HL-60 (cell line): ENCODE results near the gene KDM1B.

Experiments
- DNase-seq, 2 experiments: peaks; one replicate each; pipeline ENCODE4 v3.0.0-alpha.2; 2010 to 2020; ENCODE audit warnings: low read depth in 1 of 2, low spot score in 1 of 2
- H3K27ac ChIP-seq: fragments of 250-450 bp; sonication (Bioruptor Pico); replicated peaks from 2 replicates; pipeline ENCODE4 v1.5.1; 2020; ENCODE audit warnings: mild to moderate bottlenecking, moderate library complexity
- H3K27me3 ChIP-seq: fragments of 250-450 bp; sonication (Bioruptor Pico); 2 replicates; pipeline ENCODE4 v1.5.1; 2021; ENCODE audit warnings: mild to moderate bottlenecking, moderate library complexity; ENCODE audit not compliant: insufficient read depth, poor library complexity, severe bottlenecking
- H3K4me3 ChIP-seq: replicated peaks from 2 replicates; pipeline ENCODE4 v1.5.1; 2011; ENCODE audit warnings: mild to moderate bottlenecking, control low read depth, low read length; ENCODE audit not compliant: insufficient read depth
- CTCF ChIP-seq: IDR thresholded peaks from one replicate; pipeline ENCODE4 v1.5.1; 2011; ENCODE audit warnings: low read length, control low read depth, inconsistent platforms; ENCODE audit not compliant: insufficient read depth
- GABPA ChIP-seq: IDR thresholded peaks from 2 replicates; pipeline ENCODE4 v1.6.1; 2012; ENCODE audit warnings: low read depth
- POLR2AphosphoS5 ChIP-seq: IDR thresholded peaks from 2 replicates; pipeline ENCODE4 v1.6.1; 2012; ENCODE audit warnings: low read depth
- REST ChIP-seq: IDR thresholded peaks from 2 replicates; pipeline ENCODE4 v1.6.1; 2012; ENCODE audit warnings: low read depth; ENCODE audit not compliant: insufficient replicate concordance
- SPI1 ChIP-seq: IDR thresholded peaks from 2 replicates; pipeline ENCODE4 v1.6.1; 2012; ENCODE audit warnings: low read depth, mild to moderate bottlenecking, borderline replicate concordance

KDM1B gene

GRCh38 chr6:18154507-18155149 lies 594 bp upstream of the KDM1B start, which contains the start of gene TPMT:
Gene TPMT (minus strand): TSS chr6:18155077. CDS start chr6:18149127, 5,950 bp downstream.
- TF ChIP-seq GABPA = no peak
- TF ChIP-seq POLR2AphosphoS5 = peak; percentile 56; the same call in 1 of the 2 replicates
- TF ChIP-seq CTCF = no peak
- TF ChIP-seq SPI1 = no peak
- TF ChIP-seq REST = peak; percentile 20
- peak within 1 kb of the TSS; percentile 93 for H3K27ac ChIP-seq
- DNase-seq = peak in 1 of 2 experiments; percentile 5

GRCh38 chr6:18155864-18156421 lies 721 bp downstream of the KDM1B start:
- DNase-seq = peak; percentile 83 to 92
- no peaks in the 10 kb centered on the region for H3K27me3 ChIP-seq
- peak overlapping the region; percentile 95 for H3K4me3 ChIP-seq
- peak overlapping the region; percentile 93 for H3K27ac ChIP-seq
- TF ChIP-seq POLR2AphosphoS5 (peak; percentile 73), CTCF (peak; percentile 3), REST (no peak), SPI1 (peak; percentile 46; the same call in 1 of the 2 replicates)

More at GRCh38 chr6:18154507-18155149, 594 bp upstream of the KDM1B start, which contains the start of gene TPMT:
- Histone ChIP-seq H3K4me3 (peak within 1 kb of the TSS; percentile 95), H3K27me3 (no peaks in the 10 kb centered on the region)

GRCh38 chr6:18160911-18161310 lies 5.7 kb downstream of the KDM1B start:
- DNase-seq = no peak
- no peak overlapping the region for H3K4me3 ChIP-seq
- no peaks in the 10 kb centered on the region for H3K27me3 ChIP-seq
- no peak overlapping the region for H3K27ac ChIP-seq
- TF ChIP-seq REST (no peak), GABPA (no peak), POLR2AphosphoS5 (no peak), SPI1 (no peak), CTCF (no peak)
